GM21825 (cell line): ENCODE data around the gene CCKAR.

ENCODE experiments used
- ATAC-seq: cut with Tn5 transposase; IDR thresholded peaks from one replicate; pipeline ENCODE4 v1.9.1; 2021; ENCODE audit warnings: mild to moderate bottlenecking, moderate library complexity; ENCODE audit not compliant: unreplicated experiment

CCKAR gene

DNA sequence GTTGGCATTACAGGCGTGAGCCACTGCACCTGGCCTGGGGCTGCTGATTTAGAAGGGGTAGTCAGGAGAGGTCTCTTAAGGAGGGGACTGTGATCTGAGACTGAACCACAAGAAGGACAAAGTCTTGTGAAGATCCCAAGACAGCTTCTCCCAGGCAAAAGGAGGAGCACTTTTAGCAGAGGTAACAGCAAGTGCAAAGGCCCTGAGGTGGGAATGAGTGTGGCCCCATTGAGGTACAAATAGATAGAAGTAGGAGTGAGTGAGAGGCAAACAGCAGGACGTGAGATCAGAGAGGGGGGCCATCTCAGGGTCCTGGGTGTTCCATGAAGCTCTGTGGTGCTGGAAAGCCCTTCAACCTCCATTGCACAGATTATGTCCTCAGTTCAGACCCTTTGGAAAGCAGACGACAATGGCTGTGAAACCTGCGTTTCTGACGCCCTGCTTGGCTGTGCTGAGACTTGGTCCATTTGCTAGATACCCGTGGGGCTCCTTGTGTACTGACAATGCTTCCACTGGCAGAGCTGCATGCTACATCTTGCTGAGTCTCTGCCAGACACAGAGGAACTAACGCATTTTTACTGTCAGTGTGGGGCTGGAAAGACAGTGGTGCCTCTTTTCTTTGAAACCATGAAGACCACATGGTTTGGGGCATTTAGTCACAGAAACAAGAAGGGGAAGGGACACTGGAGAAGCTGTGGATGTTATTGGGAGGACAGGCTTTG, 1.3 kb upstream of the CCKAR start:
- no peak for ATAC-seq

DNA sequence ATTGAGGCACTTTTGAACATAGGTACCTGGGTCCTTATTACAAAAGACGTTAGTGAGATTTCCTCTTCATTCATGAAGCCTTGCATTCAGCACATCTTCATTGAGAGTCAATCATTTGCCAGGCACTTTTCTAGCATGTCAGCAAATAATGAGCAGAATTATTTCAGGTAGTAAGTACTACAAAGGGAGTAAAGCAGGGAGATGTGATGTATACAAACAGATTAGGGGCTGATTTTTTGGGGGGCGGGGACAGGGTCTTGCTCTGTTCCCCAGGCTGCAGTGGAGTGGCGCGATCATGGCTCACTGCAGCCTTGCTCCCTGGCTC, 638 bp upstream of the CCKAR start:
- ATAC-seq, result no peak

DNA sequence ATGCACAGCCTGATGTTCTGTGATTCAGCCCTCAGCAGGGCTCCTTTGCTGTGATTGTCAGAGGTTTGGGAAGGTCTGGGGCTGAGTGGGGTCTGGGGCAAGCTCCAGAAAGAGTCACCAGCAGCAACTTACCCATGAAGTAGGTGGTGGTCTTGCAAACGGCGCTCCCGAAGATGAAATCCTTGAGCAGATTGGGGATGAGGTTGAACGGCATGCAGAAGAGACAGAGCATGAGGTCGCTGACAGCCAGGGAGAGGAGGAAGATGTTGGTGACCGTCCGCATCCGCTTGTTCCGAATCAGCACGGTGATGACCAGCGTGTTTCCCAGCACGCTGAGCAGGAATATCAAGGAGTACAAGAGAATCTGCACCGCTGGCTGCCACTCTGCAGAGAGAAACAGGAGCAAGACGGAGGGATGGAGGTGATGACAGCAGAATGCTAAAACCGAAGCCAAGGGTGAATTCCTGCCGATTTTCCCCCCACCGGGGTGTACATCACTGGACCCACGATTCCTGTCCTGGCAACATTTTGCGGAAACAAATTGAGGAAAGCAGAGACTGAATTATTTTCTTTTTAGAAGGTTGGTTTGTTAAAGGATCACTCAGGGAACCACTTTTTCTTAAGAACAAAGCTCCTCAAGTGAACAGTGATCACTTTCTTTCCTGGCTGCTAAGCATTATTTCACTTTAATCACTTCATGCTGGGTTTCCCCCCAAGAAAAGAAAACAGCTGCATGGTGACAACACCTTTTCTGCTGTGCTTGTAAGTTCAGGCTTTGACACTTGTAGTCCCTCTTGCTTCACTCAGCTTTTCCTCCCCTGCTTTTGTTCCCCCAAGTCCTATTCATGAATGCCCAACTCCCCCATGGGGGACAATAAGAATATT, 941 bp downstream of the CCKAR start:
- no peak for ATAC-seq

DNA sequence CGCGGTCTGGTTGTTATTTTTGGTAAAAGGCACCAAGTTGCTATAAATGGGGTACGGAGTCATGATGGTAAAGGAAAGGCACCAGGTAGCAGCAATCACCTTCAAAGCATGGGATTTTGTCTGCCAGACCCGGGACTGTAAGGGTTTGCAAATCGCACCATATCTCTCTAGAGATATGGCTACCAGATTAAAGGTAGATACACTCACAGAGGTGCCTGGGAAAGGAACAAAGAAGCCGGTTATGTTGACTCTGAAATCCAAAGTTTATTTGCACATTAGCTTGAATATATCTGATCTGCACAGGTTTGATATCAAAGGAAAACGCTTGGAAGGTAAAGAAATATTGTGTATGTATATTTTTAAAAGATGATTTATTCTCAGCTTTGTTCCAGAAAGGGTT, 4.6 kb downstream of the CCKAR start:
- no peak for ATAC-seq

DNA sequence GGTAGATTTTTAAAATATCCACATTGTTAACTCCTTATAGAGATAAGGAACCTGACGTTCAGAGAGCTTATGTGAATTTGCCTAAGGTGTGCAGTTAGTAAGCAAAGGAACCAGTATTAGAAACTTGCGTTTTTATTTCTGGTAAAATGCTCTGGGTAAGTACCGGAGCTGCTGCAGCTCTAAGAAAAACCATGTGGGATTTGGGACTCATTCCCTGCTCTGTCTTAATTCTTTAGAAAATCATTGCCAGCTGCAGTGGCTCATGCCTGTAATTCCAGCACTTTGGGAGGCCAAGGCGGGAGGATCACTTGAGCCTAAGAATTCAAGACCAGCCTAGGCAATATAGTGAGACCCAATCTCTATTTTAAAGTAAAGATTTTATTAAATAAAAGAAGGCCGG, 5.8 kb downstream of the CCKAR start:
- ATAC-seq, result no peak

DNA sequence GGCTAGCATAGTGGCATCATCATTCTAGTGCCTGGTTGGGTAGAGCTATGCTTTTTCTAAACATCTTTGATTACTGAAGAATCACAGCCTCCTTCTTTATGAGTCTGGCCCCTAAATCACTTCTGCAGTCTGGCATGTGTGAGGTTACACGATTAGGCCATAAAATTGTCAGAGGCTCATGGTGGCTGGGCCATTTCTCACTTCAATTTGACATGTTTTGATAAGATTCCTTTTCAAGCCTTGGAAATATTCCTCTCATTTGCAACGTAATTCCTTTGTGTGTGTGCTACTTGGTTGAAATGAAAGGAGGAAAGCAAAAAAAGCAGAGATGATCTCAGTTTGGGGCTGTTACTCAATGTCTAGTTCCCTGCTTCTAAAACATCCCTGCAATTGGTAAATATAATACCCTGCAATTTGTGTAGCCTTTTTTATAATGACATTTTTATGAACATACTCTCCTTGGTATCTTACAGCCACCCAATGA, 6.2 kb downstream of the CCKAR start:
- no peak for ATAC-seq

DNA sequence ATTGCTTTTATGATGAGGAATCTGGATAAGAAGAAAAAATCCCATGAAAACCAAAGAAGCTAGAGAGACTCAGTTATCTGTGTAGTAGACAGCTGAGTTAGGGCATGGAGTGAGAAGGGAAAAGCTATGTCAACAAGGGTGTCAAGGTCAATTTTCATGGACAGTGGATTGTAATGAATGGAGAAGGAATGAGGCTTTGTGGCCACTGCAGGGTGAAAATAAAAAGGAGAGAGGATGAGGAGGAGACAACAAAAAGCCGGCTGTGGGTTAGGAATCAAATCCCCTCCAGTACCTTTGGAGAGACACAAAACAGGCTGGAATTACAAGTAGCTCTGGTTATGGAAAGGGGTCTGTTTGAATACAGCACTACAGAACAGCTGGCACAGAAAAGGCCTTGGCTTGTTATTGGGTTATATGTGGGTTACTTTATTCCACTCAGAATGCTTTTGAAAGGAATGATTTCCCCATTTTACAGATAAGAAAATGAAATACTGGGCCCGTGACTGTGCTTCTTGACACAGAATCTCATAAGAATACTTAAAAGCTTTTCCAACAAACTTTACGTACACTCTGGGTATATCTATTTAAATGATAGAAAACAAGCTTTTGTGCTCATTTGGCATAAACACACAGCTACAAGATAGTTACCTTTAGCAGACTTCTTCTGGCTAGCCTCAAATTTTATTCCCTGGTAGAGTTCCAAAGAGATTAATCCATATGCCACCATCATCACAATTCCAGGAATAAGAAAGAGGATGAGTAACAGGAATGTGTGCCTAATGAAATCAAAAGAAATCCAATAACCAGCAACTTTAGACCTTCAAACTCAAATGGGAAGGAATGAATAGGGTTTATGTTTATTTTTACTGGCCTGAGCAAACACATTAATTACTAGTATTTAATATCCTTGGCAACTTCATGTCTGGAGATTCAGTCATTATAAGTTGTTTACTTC, 7.5 kb downstream of the CCKAR start:
- ATAC-seq, result no peak

DNA sequence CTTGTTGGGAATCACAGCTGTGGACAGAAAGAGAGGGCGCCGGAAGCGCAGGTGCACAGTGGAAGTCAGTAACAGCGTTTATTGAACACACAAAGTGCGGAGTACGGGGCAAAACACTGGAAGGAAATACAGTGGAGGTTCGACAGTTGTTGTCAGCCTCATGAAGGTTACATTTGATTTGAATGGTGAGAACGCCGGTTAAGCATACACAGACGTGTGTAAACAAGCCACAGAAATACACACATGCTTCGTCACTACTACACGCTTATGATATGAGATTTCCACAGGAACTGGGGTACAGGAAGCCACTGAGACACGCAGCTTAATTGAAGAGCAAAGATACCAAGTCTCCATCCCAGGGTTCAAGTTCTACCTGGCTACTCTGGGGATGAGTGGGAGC, 12.0 kb downstream of the CCKAR start:
- ATAC-seq, result no peak

DNA sequence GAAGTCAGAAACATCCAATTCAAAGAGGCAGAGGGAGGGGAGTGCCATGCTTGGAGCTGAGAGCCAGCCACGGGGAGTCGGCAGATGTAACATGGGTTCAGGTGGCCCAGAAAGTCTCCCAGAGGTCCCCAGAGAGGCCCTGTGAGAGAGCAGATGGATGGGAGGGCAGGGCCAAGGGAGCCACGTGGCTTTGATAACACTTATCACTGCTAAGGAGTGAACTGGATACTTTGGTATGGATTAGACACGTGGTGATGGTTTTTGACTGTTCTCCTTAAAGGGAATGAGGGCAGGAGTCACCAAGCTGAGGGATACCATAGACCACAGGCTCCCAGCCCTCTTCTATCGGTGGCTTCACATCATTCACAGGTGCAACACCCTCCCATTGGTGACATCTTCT, 13.7 kb downstream of the CCKAR start:
- no peak for ATAC-seq

DNA sequence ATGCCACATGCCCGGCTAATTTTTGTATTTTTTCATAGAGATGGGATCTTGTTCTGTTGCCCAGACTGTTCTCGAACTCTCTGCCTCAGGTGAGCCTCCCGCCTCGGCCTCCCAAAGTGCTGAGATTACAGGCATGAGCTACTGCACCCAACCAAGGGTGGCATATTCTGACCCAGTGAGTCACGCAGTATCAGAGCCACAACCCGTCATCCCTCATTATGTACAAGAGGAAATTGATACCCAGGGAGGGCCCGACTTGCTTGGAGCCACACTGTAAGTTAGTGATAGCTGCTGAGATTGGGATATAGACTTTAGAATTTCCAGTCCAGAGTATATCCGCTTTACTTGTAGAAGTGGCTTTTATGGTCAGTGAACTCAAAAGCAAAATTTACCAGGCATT, 14.6 kb downstream of the CCKAR start:
- no peak for ATAC-seq

DNA sequence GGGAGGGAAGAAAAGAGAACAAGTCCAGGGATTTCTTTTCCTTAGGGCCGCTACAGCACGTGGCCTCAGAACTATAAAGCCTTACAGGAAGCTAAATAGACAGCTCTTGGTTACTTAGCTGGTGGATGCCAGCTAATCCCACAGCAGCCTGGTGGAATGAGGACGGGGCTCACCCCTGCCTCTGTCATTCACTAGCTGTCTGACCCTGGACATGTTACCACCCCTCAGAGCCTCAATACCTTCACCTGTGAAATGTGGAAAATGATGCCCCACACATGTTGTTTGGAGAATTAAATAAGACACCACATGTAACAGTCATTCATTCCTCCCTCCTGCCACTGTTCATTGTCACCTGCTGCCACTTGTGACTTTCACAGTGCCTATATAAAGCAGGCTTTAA, 15.7 kb downstream of the CCKAR start:
- ATAC-seq, result no peak

DNA sequence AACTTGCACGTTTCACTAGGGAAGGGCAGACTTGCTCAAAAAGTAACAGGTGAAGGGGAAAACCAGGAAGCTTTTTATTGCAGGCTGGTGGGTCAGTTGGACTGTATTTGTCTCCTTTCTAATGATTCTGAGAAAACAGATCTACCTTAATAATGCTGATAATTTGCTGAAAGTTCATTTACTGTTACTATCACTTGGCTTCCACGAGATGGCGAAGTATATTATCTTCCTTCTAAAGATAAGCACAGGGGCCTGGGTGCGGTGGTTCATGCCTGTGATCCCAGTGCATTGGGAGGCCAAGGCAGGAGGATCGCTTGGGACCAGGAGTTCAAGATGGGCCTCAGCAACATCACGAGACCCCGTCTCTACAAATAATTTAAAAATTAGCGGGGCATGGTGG, 16.4 kb downstream of the CCKAR start:
- no peak for ATAC-seq

DNA sequence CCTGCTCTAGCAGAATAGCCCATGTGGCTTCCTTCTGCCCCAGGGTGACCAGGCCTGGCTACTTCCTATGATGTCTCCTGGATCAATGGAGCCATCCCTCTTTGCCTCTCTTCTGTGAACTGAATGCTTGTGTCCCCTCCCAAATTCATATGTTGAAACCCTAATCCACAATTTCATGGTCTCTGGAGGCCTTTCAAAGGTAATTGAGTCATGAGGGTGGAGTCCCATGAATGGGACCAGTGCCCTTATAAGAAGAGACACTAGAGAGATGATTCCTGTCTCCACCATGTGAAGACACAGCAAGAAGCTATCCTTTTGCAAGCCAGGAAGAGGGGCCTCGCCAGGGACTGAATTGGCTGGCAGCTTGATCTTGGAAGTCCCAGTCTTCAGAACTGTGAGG, 18.4 kb downstream of the CCKAR start:
- ATAC-seq, result no peak

DNA sequence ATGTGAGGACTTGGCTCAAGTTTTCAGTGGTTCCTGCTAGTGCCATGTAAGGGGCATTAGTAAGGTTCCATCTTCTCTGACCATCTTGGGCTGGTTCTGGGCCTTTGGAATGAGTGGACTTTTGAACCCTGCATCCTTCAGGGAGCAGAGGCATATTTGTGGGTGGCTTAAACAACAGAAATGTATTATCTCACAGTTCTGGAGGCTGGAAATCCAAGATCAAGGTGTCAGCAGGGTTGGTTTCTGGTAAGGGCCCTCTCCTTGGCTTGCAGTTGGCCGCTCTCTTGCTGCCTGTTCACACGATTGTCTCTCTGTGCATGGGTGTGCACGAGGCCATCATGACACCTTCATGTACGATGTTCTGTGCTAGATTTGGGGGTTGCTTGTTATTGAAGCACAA, 21.3 kb downstream of the CCKAR start:
- ATAC-seq, result no peak

DNA sequence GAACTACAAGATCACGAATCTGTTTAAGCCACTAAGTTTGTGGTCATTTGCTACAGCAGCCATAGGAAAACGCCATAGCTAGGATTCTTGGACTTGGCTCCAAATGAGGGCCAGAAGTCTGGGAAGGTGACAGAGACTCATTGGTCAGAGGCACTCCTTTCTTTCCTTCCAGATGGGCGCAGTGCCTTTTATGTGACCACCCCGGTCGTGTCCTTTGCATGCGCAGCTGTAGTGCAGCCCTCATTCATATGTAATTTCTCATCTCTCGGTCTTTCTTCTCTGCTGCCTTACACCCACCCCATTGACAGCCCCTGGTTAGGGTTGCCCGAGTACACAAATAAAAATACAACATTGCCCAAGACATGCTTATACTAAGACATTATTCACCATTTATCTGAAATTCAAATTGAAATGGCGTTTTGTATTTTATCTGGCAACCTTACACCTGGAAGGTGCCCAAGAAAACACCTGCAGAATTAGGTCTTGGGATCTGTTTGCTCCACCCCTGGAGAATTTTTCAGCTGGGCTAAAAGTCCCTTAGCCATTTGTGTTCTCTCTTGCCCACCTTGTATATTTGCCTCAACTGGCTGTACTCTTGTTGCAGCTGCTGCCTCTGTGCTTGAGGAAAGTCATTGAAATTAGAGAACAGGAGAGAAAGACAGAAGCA, 21.9 kb downstream of the CCKAR start:
- no peak for ATAC-seq

DNA sequence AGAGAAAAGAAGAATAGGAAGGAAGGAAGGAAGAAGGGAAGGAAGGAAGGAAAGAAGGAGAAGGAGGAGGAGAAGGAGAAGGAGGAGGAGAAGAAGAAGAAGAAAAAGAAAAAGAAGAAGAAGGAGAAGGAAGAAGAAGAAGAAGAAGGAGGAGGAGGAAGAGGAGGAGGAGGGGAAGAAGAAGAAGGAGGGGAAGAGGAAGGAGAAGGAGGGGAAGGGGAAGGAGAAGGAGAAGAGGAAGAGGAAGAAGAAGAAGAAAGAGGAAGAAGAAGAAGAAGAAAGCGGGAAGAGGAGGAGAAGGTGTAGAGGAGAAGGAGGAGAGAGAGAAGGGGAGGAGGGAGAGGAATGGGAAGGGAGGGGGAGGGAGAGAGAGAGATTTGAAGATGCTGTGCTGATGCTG, 22.6 kb downstream of the CCKAR start:
- no peak for ATAC-seq

DNA sequence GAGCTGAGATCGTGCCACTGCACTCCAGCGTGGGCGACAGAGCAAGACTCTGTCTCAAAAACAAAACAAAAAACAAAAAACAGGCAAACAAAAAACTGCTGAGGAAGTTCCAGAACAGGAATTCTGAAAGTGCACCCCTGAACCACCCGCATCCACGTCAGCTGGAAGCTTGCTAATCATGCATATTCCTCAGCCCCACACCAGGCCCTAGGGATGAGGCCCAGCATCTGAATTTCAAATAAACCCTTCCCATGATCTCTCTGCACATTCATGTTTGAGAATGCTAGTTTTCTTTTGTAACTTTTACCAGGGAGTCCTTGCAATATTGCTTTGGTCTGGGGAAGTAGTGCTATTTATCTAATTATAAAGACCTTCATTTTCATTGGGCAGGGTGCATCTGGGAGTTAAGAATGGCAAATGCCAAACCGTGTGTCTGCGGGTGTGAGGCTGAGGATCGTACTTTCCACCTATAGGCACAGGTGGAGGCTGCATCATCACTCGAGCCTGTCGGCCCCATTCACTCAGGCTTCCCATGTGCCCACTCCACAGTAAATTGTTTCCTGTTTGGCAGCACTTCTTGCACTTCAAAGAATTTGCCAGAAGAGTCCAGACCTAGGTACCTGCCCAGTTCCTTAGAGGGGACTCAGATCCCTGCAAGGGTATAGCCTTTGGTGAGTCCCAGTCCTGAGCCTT, 23.6 kb downstream of the CCKAR start:
- no peak for ATAC-seq

DNA sequence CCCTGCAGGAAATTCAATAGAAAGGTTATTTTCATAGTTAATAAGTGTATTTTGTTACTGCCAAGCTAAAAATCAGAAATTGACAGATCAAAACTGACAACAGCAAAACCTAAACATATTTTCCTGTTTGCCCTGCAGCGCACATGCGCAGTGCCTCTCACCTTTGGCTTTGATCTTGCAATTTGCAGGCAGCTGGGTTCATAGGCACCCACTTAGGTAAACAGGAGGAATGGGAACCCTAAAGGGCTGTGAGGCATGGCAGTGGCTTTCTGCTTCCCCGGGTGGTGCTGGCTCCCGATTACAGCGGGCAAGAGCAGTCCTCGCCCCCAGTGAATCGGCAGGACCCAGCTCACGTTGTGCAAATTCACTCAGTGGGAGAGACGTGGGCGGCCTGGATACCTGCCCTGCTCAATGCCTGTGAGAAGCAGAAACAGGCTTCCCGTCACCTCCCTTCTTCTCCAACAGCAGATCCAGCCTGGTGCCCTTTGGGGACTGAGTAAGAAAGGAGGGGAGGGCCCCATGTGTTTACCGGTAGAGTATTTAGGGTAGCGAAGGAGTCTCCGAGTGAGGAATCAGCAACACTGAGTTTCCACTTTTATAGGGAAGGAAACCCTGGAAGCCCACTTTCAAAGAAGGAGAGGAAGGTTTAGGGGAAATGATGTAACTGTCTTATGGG, 25.7 kb downstream of the CCKAR start:
- ATAC-seq, result no peak

DNA sequence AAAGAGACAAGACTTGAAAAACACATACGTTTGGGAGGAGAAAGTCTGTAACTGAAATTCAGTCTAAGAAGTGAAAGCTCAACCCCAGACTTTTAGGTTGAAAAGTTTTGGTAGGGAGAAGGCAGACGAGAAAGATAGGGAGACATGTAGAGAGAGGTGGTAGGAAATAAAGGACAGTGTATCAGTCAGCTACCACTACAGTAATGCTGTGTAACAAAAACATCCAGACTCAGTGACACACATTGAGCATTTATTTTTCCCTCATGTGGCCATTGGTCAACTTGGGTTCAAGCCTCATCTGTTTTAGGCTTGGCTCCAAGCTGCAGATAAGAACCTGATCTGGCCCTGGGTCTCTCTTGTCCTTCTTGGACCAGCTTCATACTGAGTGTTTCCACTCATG, 26.9 kb downstream of the CCKAR start:
- ATAC-seq, result no peak

DNA sequence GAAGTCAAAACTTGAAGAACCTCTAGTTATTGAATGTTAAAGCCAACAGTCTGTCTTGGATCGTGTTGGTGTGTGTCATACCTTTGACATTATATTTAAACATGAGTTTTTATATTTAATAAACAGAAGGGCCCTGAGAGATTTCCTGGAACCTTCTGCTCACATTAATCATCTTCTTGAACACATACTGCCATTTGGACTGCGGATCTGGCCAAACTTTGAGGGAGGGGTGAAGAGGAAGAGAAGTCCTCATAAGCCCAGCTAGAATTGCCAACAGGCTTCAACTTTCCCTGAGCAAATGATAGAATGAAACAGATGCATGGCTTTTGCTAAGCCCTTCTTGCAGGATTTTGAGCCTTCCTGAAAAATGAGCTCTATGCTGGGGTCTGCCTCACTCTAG, 27.4 kb downstream of the CCKAR start:
- ATAC-seq, result no peak
